Measurements from ENCODE around the gene FRS3. TPM values are rescaled to one million over a fixed set of nuclear protein-coding genes. Genes with fewer than 3 reads are reported as not detected.

Gene FRS3
- total and polyA plus RNA-seq, 2 donors: 1.7 to 5.0 TPM

DNA sequence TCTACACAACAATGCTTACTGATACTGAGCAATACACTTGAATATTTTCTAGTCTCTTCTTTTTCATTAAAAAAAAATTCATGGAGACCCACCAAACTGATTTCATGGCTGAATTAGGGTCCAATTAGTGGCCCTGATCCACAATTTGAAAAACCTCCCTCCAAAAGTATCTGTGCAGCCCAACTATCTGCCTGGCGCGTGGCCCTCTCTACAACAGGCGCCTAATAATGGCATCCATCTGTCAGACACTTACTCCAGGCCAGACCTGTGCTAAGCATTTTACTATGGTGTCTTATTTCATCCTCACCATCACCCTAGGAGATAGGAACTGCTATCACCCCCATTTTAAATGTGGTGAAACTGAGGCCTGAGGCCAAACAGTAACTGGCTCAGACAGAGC is 58.3 kb downstream of the FRS3 start:
- H3K27ac ChIP-seq (ENCODE audit: low read depth in 1 of 2, low read length in 1 of 2): no peak overlapping the region
- H3K4me3 ChIP-seq (ENCODE audit: low read length in 2 of 2): no peak overlapping the region
- 98% methylated on average over 3 of the region's 3 CpGs for WGBS
- H3K27me3 ChIP-seq (ENCODE audit: control insufficient read depth in 2 of 2, insufficient read depth in 1 of 2, low read length in 1 of 2): peaks cover 0 to 10% of the 10 kb centered on the region in 2 donors
- H3K36me3 ChIP-seq (ENCODE audit: control insufficient read depth in 2 of 2, insufficient read depth in 2 of 2, low read length in 1 of 2): no peaks in the 10 kb centered on the region
- peaks cover 0 to 26% of the 10 kb centered on the region in 2 donors for H3K4me1 ChIP-seq (ENCODE audit: control insufficient read depth in 2 of 2, insufficient read depth in 2 of 2, low read length in 2 of 2)
- no peak for DNase-seq (ENCODE audit: low read depth in 6 of 9, low spot score in 9 of 9)
- no peaks in the 10 kb centered on the region for H3K9me3 ChIP-seq (ENCODE audit: control insufficient read depth in 2 of 2, insufficient read depth in 1 of 2, low read length in 1 of 2)

DNA sequence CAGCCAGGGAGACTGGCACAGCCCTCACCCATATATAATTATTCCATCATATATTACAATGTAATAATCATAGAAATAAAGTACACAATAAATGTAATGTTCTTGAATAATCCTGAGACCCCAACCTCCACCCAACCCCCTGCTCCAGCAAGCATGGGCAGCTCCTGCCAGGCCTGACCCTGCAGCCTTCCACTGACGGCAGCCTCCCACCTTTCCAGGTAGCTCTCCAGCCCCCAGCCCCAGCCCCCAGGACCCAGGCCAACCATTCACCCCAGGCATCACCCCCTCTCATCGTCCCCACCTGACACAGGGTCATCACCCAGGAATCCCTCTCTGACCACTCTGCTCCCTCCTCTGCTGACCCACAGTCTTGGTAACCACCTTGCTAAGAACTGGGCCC is 58.9 kb downstream of the FRS3 start:
- Histone ChIP-seq H3K9me3 (ENCODE audit: control insufficient read depth in 2 of 2, insufficient read depth in 1 of 2, low read length in 1 of 2) (no peaks in the 10 kb centered on the region), H3K27ac (ENCODE audit: low read depth in 1 of 2, low read length in 1 of 2) (no peak overlapping the region), H3K4me1 (ENCODE audit: control insufficient read depth in 2 of 2, insufficient read depth in 2 of 2, low read length in 2 of 2) (peaks cover 0 to 30% of the 10 kb centered on the region in 2 donors), H3K4me3 (ENCODE audit: low read length in 2 of 2) (no peak overlapping the region), H3K36me3 (ENCODE audit: control insufficient read depth in 2 of 2, insufficient read depth in 2 of 2, low read length in 1 of 2) (no peaks in the 10 kb centered on the region), H3K27me3 (ENCODE audit: control insufficient read depth in 2 of 2, insufficient read depth in 1 of 2, low read length in 1 of 2) (peaks cover 0 to 10% of the 10 kb centered on the region in 2 donors)
- WGBS: 97% methylated on average over 2 of the region's 2 CpGs
- DNase-seq (ENCODE audit: low read depth in 6 of 9, low spot score in 9 of 9): no peak

DNA sequence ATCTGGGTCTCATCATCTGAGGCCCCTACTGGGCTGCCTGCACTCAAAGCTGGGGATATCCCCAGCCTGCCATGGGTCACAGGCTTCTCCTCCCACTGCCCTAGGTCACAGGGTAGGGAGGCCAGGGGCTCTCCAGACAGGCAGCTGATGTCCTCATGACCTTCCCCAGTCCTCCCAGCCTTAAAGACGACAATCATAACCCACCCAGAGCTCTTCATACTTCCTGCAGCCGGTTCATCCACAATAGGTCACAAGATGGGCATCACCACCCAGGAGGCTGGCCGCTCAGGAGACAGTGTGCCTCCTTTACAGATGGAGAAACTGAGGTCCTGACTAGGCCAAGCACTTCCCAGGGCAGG is 59.5 kb downstream of the FRS3 start:
- no peaks in the 10 kb centered on the region for H3K36me3 ChIP-seq (ENCODE audit: control insufficient read depth in 2 of 2, insufficient read depth in 2 of 2, low read length in 1 of 2)
- H3K9me3 ChIP-seq (ENCODE audit: control insufficient read depth in 2 of 2, insufficient read depth in 1 of 2, low read length in 1 of 2): no peaks in the 10 kb centered on the region
- no peak for DNase-seq (ENCODE audit: low read depth in 6 of 9, low spot score in 9 of 9)
- no peak overlapping the region for H3K27ac ChIP-seq (ENCODE audit: low read depth in 1 of 2, low read length in 1 of 2)
- no peak overlapping the region for H3K4me3 ChIP-seq (ENCODE audit: low read length in 2 of 2)
- H3K27me3 ChIP-seq (ENCODE audit: control insufficient read depth in 2 of 2, insufficient read depth in 1 of 2, low read length in 1 of 2): peaks cover 0 to 10% of the 10 kb centered on the region in 2 donors
- 95% methylated on average over 3 of the region's 3 CpGs for WGBS
- peaks cover 0 to 30% of the 10 kb centered on the region in 2 donors for H3K4me1 ChIP-seq (ENCODE audit: control insufficient read depth in 2 of 2, insufficient read depth in 2 of 2, low read length in 2 of 2)

Other genes starting within 250 kb of the FRS3 start
- gene FOXP4, start 233.5 kb downstream of the FRS3 start, total RNA-seq: 2.0 TPM
- 15.0 TPM for gene FOXP4, start 233.5 kb downstream of the FRS3 start, polyA plus RNA-seq
- gene MDFI, start 141.4 kb downstream of the FRS3 start, total RNA-seq: 6.2 TPM
- 7.8 TPM for gene MDFI, start 141.4 kb downstream of the FRS3 start, polyA plus RNA-seq
- gene TFEB, start 44.3 kb downstream of the FRS3 start, total RNA-seq: 6.1 TPM
- gene TFEB, start 44.3 kb downstream of the FRS3 start, polyA plus RNA-seq: 22.8 TPM
- gene PGC, start 32.5 kb downstream of the FRS3 start, total RNA-seq: 0.28 TPM
- gene PGC, start 32.5 kb downstream of the FRS3 start, polyA plus RNA-seq: 0.73 TPM
- 0.38 TPM for gene PRICKLE4, start 882 bp upstream of the FRS3 start, total RNA-seq
- gene PRICKLE4, start 882 bp upstream of the FRS3 start, polyA plus RNA-seq: 1.4 TPM
- gene TOMM6, start 7.8 kb upstream of the FRS3 start, total RNA-seq: 216 TPM
- 347 TPM for gene TOMM6, start 7.8 kb upstream of the FRS3 start, polyA plus RNA-seq
- gene USP49, start 115.5 kb upstream of the FRS3 start, total RNA-seq: 3.0 TPM
- 1.1 TPM for gene USP49, start 115.5 kb upstream of the FRS3 start, polyA plus RNA-seq
- gene MED20, start 141.2 kb upstream of the FRS3 start, total RNA-seq: 22.4 TPM
- gene MED20, start 141.2 kb upstream of the FRS3 start, polyA plus RNA-seq: 7.9 TPM
- 13.0 TPM for gene BYSL, start 141.6 kb upstream of the FRS3 start, total RNA-seq
- 7.8 TPM for gene BYSL, start 141.6 kb upstream of the FRS3 start, polyA plus RNA-seq
- gene CCND3, start 161.9 kb upstream of the FRS3 start, total RNA-seq: 131 TPM
- 277 TPM for gene CCND3, start 161.9 kb upstream of the FRS3 start, polyA plus RNA-seq